H9 (cell line): ENCODE results near the gene PODNL1. TPM values are rescaled to one million over a fixed set of nuclear protein-coding genes. Genes with fewer than 3 reads are reported as not detected.

ENCODE experiments used
- DNase-seq: peaks from one replicate; pipeline ENCODE4 v3.0.0-alpha.2; 2017
- H2AFZ ChIP-seq: one replicate; pipeline ENCODE4 v1.6.1; 2013; ENCODE audit warnings: mild to moderate bottlenecking, low read length, control low read depth, moderate library complexity
- H2AK5ac ChIP-seq: 2 replicates; pipeline ENCODE4 v1.6.1; 2013; ENCODE audit warnings: low read length, control low read depth, mixed read lengths; ENCODE audit not compliant: insufficient read length
- H2BK120ac ChIP-seq: one replicate; pipeline ENCODE4 v1.6.1; 2013; ENCODE audit warnings: low read depth, mild to moderate bottlenecking, low read length, control low read depth, inconsistent platforms; ENCODE audit not compliant: poor library complexity, severe bottlenecking
- H2BK12ac ChIP-seq: 2 replicates; pipeline ENCODE4 v1.6.1; 2013; ENCODE audit warnings: low read length, control low read depth, mixed read lengths, low read depth; ENCODE audit not compliant: insufficient read length
- H2BK15ac ChIP-seq: 2 replicates; pipeline ENCODE4 v1.6.1; 2013; ENCODE audit warnings: low read depth, low read length, control low read depth
- H2BK20ac ChIP-seq: one replicate; pipeline ENCODE4 v1.6.1; 2013; ENCODE audit warnings: low read depth, mild to moderate bottlenecking, low read length, control low read depth, inconsistent platforms; ENCODE audit not compliant: poor library complexity, severe bottlenecking
- H2BK5ac ChIP-seq: 2 replicates; pipeline ENCODE4 v1.6.1; 2013; ENCODE audit warnings: low read length, control low read depth, mixed read lengths; ENCODE audit not compliant: insufficient read length
- H3K14ac ChIP-seq: 2 replicates; pipeline ENCODE4 v1.6.1; 2013; ENCODE audit warnings: low read length, control low read depth; ENCODE audit not compliant: insufficient read depth
- H3K18ac ChIP-seq: 2 replicates; pipeline ENCODE4 v1.6.1; 2013; ENCODE audit warnings: low read depth, mild to moderate bottlenecking, mixed read lengths, low read length, control low read depth; ENCODE audit not compliant: insufficient read length
- H3K23ac ChIP-seq: 2 replicates; pipeline ENCODE4 v1.6.1; 2013; ENCODE audit warnings: low read length, control low read depth, mixed read lengths, low read depth; ENCODE audit not compliant: insufficient read length
- H3K23me2 ChIP-seq: 2 replicates; pipeline ENCODE4 v1.6.1; 2013; ENCODE audit warnings: low read depth, mild to moderate bottlenecking, mixed read lengths, low read length, control low read depth; ENCODE audit not compliant: insufficient read length, poor library complexity, severe bottlenecking
- H3K27ac ChIP-seq: 2 replicates; pipeline ENCODE4 v1.5.1; 2013; ENCODE audit warnings: low read length, control low read depth, mixed read lengths, low read depth; ENCODE audit not compliant: insufficient read length
- H3K27me3 ChIP-seq: 2 replicates; pipeline ENCODE4 v1.6.1; 2013; ENCODE audit warnings: low read length, control low read depth, inconsistent platforms; ENCODE audit not compliant: insufficient read depth
- H3K4ac ChIP-seq: 2 replicates; pipeline ENCODE4 v1.6.1; 2013; ENCODE audit warnings: low read depth, mild to moderate bottlenecking, control low read depth, inconsistent platforms, low read length, moderate library complexity
- H3K4me1 ChIP-seq: 2 replicates; pipeline ENCODE4 v1.6.1; 2013; ENCODE audit warnings: low read length, control low read depth, inconsistent platforms; ENCODE audit not compliant: insufficient read depth
- H3K4me2 ChIP-seq: 2 replicates; pipeline ENCODE4 v1.6.1; 2013; ENCODE audit warnings: low read length, control low read depth, mixed read lengths; ENCODE audit not compliant: insufficient read length, insufficient read depth
- H3K56ac ChIP-seq: 2 replicates; pipeline ENCODE4 v1.6.1; 2013; ENCODE audit warnings: low read depth, mild to moderate bottlenecking, mixed read lengths, low read length, control low read depth; ENCODE audit not compliant: insufficient read length
- H3K79me1 ChIP-seq: 2 replicates; pipeline ENCODE4 v1.6.1; 2013; ENCODE audit warnings: low read depth, mild to moderate bottlenecking, moderate library complexity, low read length, control low read depth, inconsistent platforms; ENCODE audit not compliant: insufficient read depth, poor library complexity, severe bottlenecking
- H3K79me2 ChIP-seq: 2 replicates; pipeline ENCODE4 v1.6.1; 2013; ENCODE audit warnings: low read length, control low read depth, inconsistent platforms; ENCODE audit not compliant: insufficient read depth
- H3K9ac ChIP-seq: 2 replicates; pipeline ENCODE4 v1.6.1; 2013; ENCODE audit warnings: low read length, control low read depth, mixed read lengths; ENCODE audit not compliant: insufficient read length; ENCODE audit errors: extremely low read depth
- H3K9me3 ChIP-seq: one replicate; pipeline ENCODE4 v1.6.1; 2013; ENCODE audit warnings: low read depth, low read length, inconsistent platforms; ENCODE audit not compliant: control insufficient read depth
- H3T11ph ChIP-seq: one replicate; pipeline ENCODE4 v1.6.1; 2013; ENCODE audit warnings: mild to moderate bottlenecking, low read length, control low read depth, inconsistent platforms
- H4K20me1 ChIP-seq: one replicate; pipeline ENCODE4 v1.6.1; 2013; ENCODE audit not compliant: control insufficient read depth, insufficient read length, insufficient read depth
- H4K5ac ChIP-seq: 2 replicates; pipeline ENCODE4 v1.6.1; 2013; ENCODE audit warnings: low read depth, mild to moderate bottlenecking, mixed read lengths, low read length, control low read depth; ENCODE audit not compliant: insufficient read length
- H4K8ac ChIP-seq: replicated peaks from 2 replicates; pipeline ENCODE4 v1.6.1; 2013; ENCODE audit warnings: low read length, control low read depth, mixed read lengths, low read depth; ENCODE audit not compliant: insufficient read length
- H4K91ac ChIP-seq: 2 replicates; pipeline ENCODE4 v1.6.1; 2013; ENCODE audit warnings: low read depth, mild to moderate bottlenecking, moderate library complexity, mixed read lengths, low read length, control low read depth; ENCODE audit not compliant: insufficient read length
- H3K27ac Mint-ChIP-seq, 3 experiments: 2 replicates in 2 of 3; 3 replicates in 1 of 3; pipeline ENCODE4 v1.8.0; 2020 to 2021; ENCODE audit warnings: mixed read lengths in 3 of 3, mild to moderate bottlenecking in 1 of 3, moderate library complexity in 1 of 3
- H3K27me3 Mint-ChIP-seq: 2 replicates; pipeline ENCODE4 v1.8.0; 2021; ENCODE audit warnings: low read depth, mild to moderate bottlenecking, moderate library complexity, mixed read lengths
- H3K36me3 Mint-ChIP-seq, 3 experiments: 2 replicates in 2 of 3; 3 replicates in 1 of 3; pipeline ENCODE4 v1.8.0; 2020 to 2021; ENCODE audit warnings: low read depth in 3 of 3, mixed read lengths in 3 of 3; ENCODE audit not compliant: insufficient read depth in 1 of 3
- H3K4me1 Mint-ChIP-seq, 2 experiments: 2 replicates each; pipeline ENCODE4 v1.8.0; 2020; ENCODE audit warnings: mixed read lengths in 2 of 2
- H3K4me3 Mint-ChIP-seq, 2 experiments: 2 replicates in 1 of 2; 3 replicates in 1 of 2; pipeline ENCODE4 v1.8.0; 2020 to 2021; ENCODE audit warnings: mild to moderate bottlenecking in 2 of 2, mixed read lengths in 2 of 2, moderate library complexity in 1 of 2
- H3K9me3 Mint-ChIP-seq, 2 experiments: 2 replicates in 1 of 2; 3 replicates in 1 of 2; pipeline ENCODE4 v1.8.0; 2020; ENCODE audit warnings: mild to moderate bottlenecking in 2 of 2, mixed read lengths in 2 of 2, moderate library complexity in 1 of 2
- CTCF ChIP-seq: fragments of 200-600 bp; sonication (generic); conservative IDR thresholded peaks from 3 replicates; pipeline ENCODE4 v1.8.0; 2021; ENCODE audit warnings: antibody characterized with exemption, mild to moderate bottlenecking
- WGBS: extraction: QIAGEN DNeasy Blood & Tissue Kit; methylation state at CpG from one replicate; pipeline ENCODE4 v1.1.7; 2013; ENCODE audit warnings: missing lambda C conversion rate, low lambda C conversion rate, mixed read lengths; ENCODE audit not compliant: insufficient read length; ENCODE audit errors: extremely low coverage; 5-methylcytosine and 5-hydroxymethylcytosine counted together
- total RNA-seq: library from RNA; stranded (reverse); gene quantifications from 2 replicates; pipeline ENCODE4 v1.2.1, GENCODE V29; 2021

The PODNL1 gene
- total RNA-seq, 1 experiment from 2014 or later: 0.68 TPM

DNA sequence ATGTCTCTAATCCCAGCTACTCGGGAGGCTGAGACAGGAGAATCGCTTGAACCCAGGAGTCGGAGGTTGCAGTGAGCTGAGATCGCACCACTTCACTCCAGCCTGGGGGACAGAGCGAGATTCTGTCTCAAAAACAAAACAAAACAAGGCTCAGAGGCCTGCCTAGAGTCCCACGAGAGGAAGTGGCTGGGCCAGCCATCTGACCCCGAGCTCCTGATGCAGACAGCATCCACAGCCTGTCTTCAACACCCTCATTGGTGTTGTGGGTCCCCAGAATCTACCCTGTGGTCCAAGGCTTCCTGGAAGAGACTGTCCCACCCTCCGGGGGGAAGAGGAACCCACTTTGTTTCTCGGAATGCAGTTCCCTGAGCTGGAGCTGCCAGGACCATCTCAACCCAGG is 43.2 kb upstream of the PODNL1 start:
- H2AFZ ChIP-seq: no peak overlapping the region
- no peak overlapping the region for H3K4me3 Mint-ChIP-seq
- H3K9me3 Mint-ChIP-seq: no peaks in the 10 kb centered on the region; a peak in 1 of 5 replicates
- H3K27ac ChIP-seq: no peak overlapping the region
- no peak overlapping the region for H3K4me2 ChIP-seq
- no peak overlapping the region for H3K23ac ChIP-seq
- H3K18ac ChIP-seq: no peak overlapping the region
- peaks cover 3% of the 10 kb centered on the region; the same call in 1 of the 2 replicates for H3K4me1 ChIP-seq
- H4K5ac ChIP-seq: no peak overlapping the region
- H4K20me1 ChIP-seq: no peaks in the 10 kb centered on the region
- no peak overlapping the region for H2BK120ac ChIP-seq
- no peaks in the 10 kb centered on the region for H3K9me3 ChIP-seq
- H2BK15ac ChIP-seq: no peak overlapping the region
- no peak overlapping the region for H4K91ac ChIP-seq
- no peak overlapping the region for H3K4ac ChIP-seq
- H3K79me2 ChIP-seq: no peaks in the 10 kb centered on the region
- H3K36me3 Mint-ChIP-seq: peaks cover 0 to 2% (median 1%) of the 10 kb centered on the region in 3 experiments; a peak in 2 of 7 replicates
- H3K27me3 Mint-ChIP-seq: no peaks in the 10 kb centered on the region
- H2BK5ac ChIP-seq: no peak overlapping the region
- H3T11ph ChIP-seq: no peak overlapping the region
- TF ChIP-seq CTCF: no peak
- H2AK5ac ChIP-seq: no peak overlapping the region
- H3K14ac ChIP-seq: no peak overlapping the region
- no peak overlapping the region for H2BK12ac ChIP-seq
- H3K9ac ChIP-seq: no peak overlapping the region
- no peak overlapping the region for H4K8ac ChIP-seq
- H3K27ac Mint-ChIP-seq: no peak overlapping the region
- H3K79me1 ChIP-seq: no peaks in the 10 kb centered on the region
- peaks cover 26 to 39% of the 10 kb centered on the region in 2 experiments for H3K4me1 Mint-ChIP-seq
- no peak overlapping the region for H3K56ac ChIP-seq
- WGBS: no CpG with 5 or more reads among the region's 9 CpGs
- H3K23me2 ChIP-seq: no peaks in the 10 kb centered on the region
- no peak overlapping the region for H2BK20ac ChIP-seq
- DNase-seq: no peak
- no peaks in the 10 kb centered on the region for H3K27me3 ChIP-seq
